GM19463 (cell line): ENCODE measurements around the gene ADAM12.

Source experiments
- ATAC-seq: cut with Tn5 transposase; IDR thresholded peaks from one replicate; pipeline ENCODE4 v1.9.1; 2021; ENCODE audit warnings: mild to moderate bottlenecking, moderate library complexity; ENCODE audit not compliant: unreplicated experiment

ADAM12 gene

GRCh38 chr10:126216632-126216961 lies 171.7 kb downstream of the ADAM12 start:
- ATAC-seq = no peak

GRCh38 chr10:126215746-126216631 lies 172.3 kb downstream of the ADAM12 start:
- ATAC-seq = no peak

- ATAC-seq = no peak
These were observed 173.6 kb downstream of the ADAM12 start for GRCh38 chr10:126214679-126215078.

GRCh38 chr10:126214021-126214420 lies 174.3 kb downstream of the ADAM12 start:
- no peak for ATAC-seq

GRCh38 chr10:126212738-126213137 lies 175.5 kb downstream of the ADAM12 start:
- ATAC-seq = no peak

- ATAC-seq = no peak
These were observed 178.1 kb downstream of the ADAM12 start for GRCh38 chr10:126210051-126210651.

GRCh38 chr10:126209451-126209850 lies 178.8 kb downstream of the ADAM12 start:
- ATAC-seq = no peak

- ATAC-seq = no peak
These were observed 179.5 kb downstream of the ADAM12 start for GRCh38 chr10:126208726-126209302.

GRCh38 chr10:126207851-126208250 lies 180.4 kb downstream of the ADAM12 start:
- ATAC-seq = no peak

GRCh38 chr10:126207313-126207771 lies 180.9 kb downstream of the ADAM12 start:
- ATAC-seq = no peak

GRCh38 chr10:126205486-126206205 lies 182.6 kb downstream of the ADAM12 start:
- ATAC-seq = no peak

- ATAC-seq = no peak
These were observed 184.0 kb downstream of the ADAM12 start for GRCh38 chr10:126204320-126204719.

GRCh38 chr10:126203746-126204145 lies 184.5 kb downstream of the ADAM12 start:
- ATAC-seq = no peak

GRCh38 chr10:126201603-126202002 lies 186.7 kb downstream of the ADAM12 start:
- ATAC-seq = no peak

GRCh38 chr10:126199221-126199998 lies 188.9 kb downstream of the ADAM12 start:
- ATAC-seq = no peak

GRCh38 chr10:126198681-126199080 lies 189.6 kb downstream of the ADAM12 start:
- no peak for ATAC-seq

- no peak for ATAC-seq
These were observed 191.2 kb downstream of the ADAM12 start for GRCh38 chr10:126197036-126197543.

- no peak for ATAC-seq
These were observed 192.0 kb downstream of the ADAM12 start for GRCh38 chr10:126196281-126196680.

- no peak for ATAC-seq
These were observed 197.1 kb downstream of the ADAM12 start for GRCh38 chr10:126191192-126191591.

- ATAC-seq = no peak
These were observed 199.5 kb downstream of the ADAM12 start for GRCh38 chr10:126188679-126189200.
